Measurements from ENCODE around the gene MAPK4.

Gene MAPK4

DNA sequence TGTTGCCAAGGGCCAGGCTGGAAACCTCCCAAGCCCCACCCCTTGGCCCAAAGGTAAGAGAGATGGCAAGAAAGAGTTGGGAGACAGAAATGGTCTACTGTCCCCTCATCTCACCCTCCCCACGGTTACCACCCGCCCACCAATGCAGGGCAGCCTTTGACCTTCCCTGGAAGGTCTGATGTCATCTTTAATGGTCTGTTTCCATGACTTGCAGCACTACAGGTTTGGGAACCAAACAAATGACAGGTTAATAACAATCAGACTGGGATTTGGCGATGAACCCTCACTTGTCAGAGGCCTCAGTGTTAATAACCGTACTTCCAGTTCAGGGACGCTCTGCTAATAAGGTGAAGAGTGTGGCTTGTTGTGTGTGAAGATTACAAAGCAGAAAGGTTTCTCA, 189.5 kb downstream of the MAPK4 start:
- DNase-seq (ENCODE audit: low read depth): no peak
- H3K4me3 ChIP-seq (ENCODE audit: control insufficient read depth, low read depth, low read length): no peak overlapping the region
- TF ChIP-seq, protein P1, sequence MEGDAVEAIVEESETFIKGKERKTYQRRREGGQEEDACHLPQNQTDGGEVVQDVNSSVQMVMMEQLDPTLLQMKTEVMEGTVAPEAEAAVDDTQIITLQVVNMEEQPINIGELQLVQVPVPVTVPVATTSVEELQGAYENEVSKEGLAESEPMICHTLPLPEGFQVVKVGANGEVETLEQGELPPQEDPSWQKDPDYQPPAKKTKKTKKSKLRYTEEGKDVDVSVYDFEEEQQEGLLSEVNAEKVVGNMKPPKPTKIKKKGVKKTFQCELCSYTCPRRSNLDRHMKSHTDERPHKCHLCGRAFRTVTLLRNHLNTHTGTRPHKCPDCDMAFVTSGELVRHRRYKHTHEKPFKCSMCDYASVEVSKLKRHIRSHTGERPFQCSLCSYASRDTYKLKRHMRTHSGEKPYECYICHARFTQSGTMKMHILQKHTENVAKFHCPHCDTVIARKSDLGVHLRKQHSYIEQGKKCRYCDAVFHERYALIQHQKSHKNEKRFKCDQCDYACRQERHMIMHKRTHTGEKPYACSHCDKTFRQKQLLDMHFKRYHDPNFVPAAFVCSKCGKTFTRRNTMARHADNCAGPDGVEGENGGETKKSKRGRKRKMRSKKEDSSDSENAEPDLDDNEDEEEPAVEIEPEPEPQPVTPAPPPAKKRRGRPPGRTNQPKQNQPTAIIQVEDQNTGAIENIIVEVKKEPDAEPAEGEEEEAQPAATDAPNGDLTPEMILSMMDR (IDR thresholded peaks at IDR 0.05; ENCODE audit: control insufficient read depth, insufficient read depth, low read depth, low read length, missing control alignments): no peak

DNA sequence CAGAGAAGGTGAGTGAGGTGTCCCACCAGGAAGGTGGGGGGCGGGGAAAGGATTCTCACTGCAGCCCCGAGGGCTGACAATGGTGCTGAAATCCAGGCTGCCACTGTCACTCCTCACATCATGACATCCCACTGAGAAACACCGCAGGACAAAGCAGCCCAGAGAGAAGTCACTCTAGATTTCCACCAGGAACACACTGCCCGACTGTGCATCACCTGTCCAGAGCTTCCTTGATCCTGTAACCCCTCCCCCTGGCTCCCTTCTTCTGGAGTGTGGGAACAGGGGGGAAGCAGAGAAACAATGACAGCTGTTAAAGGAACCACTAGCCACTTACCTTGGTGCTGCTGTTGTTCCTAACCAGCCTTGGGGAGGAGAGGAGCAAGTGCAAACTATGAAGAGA, 190.1 kb downstream of the MAPK4 start:
- TF ChIP-seq, protein P1 (IDR thresholded peaks at IDR 0.05; ENCODE audit: control insufficient read depth, insufficient read depth, low read depth, low read length, missing control alignments): no peak
- DNase-seq (ENCODE audit: low read depth): no peak

DNA sequence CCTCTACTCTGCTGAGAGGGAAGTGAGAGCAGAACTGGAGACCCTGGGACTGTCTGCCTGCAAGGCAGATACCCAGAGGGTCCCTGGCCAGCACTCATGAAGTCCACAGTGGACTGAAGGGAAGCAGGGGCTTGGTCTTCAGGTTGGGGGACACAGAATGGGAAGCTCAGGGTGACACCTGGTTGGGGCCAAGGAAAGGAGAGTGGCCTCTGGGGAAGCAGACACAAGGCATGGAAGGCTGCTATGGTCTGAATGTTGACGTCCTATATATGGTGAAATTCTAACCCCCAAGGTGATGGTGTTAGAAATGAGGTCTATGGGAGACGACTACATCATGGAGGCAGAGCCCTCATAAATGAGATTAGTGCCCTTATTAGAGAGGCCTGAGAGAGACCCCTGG, 190.7 kb downstream of the MAPK4 start:
- no peak for DNase-seq (ENCODE audit: low read depth)
- TF ChIP-seq, protein P1 (IDR thresholded peaks at IDR 0.05; ENCODE audit: control insufficient read depth, insufficient read depth, low read depth, low read length, missing control alignments): no peak
- H3K4me3 ChIP-seq (ENCODE audit: control insufficient read depth, low read depth, low read length): no peak overlapping the region

More for the DNA sequence above, 190.1 kb downstream of the MAPK4 start:
- H3K4me3 ChIP-seq (ENCODE audit: control insufficient read depth, low read depth, low read length): no peak overlapping the region

DNA sequence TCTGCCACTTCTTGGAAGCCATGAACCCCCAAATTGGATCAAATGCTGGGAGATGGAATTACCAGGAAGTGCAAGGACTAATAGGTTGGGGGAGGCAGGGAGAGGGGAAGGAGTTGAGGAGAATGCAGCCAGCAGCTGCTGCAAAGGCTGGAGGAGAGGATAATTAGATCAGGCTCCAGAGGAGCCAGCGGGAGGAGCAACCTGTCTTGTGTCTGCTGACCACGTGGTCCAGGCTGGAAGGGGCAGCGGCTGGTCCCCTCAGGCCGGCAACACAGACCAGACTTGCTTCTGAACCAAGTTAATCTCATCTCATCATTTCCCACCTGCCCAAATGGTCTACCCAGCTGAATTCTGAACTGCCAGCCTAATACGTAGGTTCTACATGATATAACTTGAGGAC, 191.6 kb downstream of the MAPK4 start:
- DNase-seq (ENCODE audit: low read depth): no peak
- H3K4me3 ChIP-seq (ENCODE audit: control insufficient read depth, low read depth, low read length): no peak overlapping the region
- TF ChIP-seq, protein P1 (IDR thresholded peaks at IDR 0.05; ENCODE audit: control insufficient read depth, insufficient read depth, low read depth, low read length, missing control alignments): no peak

DNA sequence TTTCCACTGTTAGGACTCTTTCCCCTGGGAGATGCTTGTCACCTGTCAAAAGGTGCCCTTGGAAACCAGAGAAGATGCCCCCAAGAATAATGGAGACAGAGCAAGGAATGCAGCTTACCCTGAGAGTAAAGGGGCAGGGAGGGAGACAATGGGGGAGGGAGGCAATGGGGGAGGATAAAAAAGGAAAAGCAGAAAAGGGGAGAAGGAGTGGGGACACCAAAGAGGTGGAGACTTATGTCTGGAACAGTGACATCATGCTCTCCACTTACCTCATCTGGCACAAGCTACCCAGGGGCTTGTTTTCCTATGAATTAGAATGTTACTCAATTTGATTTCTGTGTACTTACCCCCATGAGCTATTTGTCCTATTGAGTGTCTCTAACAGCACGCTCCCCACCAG, 192.1 kb downstream of the MAPK4 start:
- TF ChIP-seq, protein P1 (IDR thresholded peaks at IDR 0.05; ENCODE audit: control insufficient read depth, insufficient read depth, low read depth, low read length, missing control alignments): no peak
- DNase-seq (ENCODE audit: low read depth): no peak
- no peak overlapping the region for H3K4me3 ChIP-seq (ENCODE audit: control insufficient read depth, low read depth, low read length)

DNA sequence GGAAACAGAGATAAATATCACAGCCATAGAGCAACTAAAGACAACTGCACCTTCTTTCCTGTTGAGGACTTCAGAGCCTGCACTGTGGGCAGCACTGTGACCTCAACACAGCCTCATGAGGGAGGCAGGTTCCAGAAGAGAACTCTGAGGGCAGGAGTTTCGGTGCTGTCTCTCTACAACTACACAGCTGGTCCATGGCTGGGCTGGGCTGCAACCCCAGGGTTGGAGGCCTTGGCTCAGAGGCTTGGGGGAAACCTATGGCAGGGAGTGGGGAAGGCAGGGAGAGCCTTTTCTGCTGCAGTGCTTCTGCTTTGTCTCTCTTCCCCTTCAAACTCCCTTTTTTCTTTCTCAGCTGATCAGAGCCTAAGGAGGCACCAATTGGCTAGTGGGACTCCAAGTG, 193.4 kb downstream of the MAPK4 start:
- no peak overlapping the region for H3K4me3 ChIP-seq (ENCODE audit: control insufficient read depth, low read depth, low read length)
- DNase-seq (ENCODE audit: low read depth): no peak
- TF ChIP-seq, protein P1 (IDR thresholded peaks at IDR 0.05; ENCODE audit: control insufficient read depth, insufficient read depth, low read depth, low read length, missing control alignments): no peak

DNA sequence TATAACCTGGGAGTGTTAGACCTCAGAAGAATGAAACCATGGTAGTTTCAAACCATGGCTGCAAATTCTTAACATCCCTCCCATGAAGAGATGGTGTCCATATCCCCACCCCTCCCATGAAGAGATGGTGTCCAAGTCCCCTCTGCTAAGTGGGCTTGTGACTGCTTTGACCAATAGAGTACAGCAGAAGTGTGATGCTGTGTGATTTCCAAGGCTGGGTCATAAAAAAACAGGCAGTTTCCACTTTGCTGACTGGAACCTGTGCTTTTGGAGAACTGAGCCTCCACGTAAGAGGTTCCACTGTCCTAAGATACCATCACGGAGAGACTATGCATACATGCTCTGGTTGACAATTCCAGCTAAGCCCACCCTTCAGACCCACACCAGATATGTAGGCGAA, 194.4 kb downstream of the MAPK4 start:
- TF ChIP-seq, protein P1 (IDR thresholded peaks at IDR 0.05; ENCODE audit: control insufficient read depth, insufficient read depth, low read depth, low read length, missing control alignments): no peak
- H3K4me3 ChIP-seq (ENCODE audit: control insufficient read depth, low read depth, low read length): no peak overlapping the region
- no peak for DNase-seq (ENCODE audit: low read depth)

All from AG09309 (cell line).